GM12892 (cell line): Measurements from ENCODE around the gene DNMT1.

Source experiments
- POLR2A ChIP-seq: IDR thresholded peaks from 2 replicates; pipeline ENCODE4 v1.6.1; 2011; ENCODE audit warnings: low read depth, low read length, control low read depth
- POLR2AphosphoS5 ChIP-seq: IDR thresholded peaks from 2 replicates; pipeline ENCODE4 v1.6.1; 2011; ENCODE audit warnings: low read depth, low read length, control low read depth

- TF ChIP-seq POLR2A (no peak), POLR2AphosphoS5 (no peak)
Measured at GRCh38 chr19:10102787-10103236, 91.9 kb downstream of the DNMT1 start.
